Measurements from ENCODE around the gene NECTIN4.

- no peak for TF ChIP-seq CTCF (IDR thresholded peaks at IDR 0.05)
- no peak for TF ChIP-seq ZFX (IDR thresholded peaks at IDR 0.05; ENCODE audit: borderline replicate concordance)
Measured at GRCh38 chr1:161121042-161121650, 31.8 kb upstream of the NECTIN4 start.
